ENCODE measurements around the gene TRAF3IP3.

DNA sequence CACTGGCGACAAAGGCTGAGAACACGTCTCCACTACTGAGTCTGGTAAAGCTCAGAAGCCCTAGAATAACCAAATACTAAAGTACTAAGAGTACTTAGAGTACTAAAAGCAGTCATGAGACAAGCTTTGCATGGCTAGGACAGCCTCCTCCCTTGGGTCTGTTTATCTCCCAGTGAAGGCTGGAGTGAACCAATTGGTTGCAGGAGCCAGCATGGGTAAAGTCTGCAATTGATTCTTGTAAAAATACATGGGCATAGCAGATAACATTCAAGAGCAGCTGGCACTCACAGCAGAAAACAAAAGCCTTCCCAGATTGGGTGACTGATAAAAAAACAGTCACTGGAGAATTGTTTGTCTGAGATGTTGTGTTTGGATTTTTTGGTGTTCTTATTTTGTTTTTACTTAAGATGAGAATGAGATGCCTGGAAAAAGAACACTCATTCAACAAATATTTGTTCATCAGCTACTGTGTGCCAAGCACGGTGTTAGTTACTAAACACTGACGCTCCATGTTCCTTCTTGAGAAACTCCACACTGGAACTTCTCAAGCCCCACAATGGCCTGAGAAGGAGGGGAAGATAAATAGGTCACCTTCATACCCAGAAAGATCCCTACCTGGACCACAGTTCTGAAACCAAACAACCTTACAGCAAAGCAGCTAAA is 46.4 kb downstream of the TRAF3IP3 start:
- no peak for TF ChIP-seq EZH2phosphoT487 (IDR thresholded peaks at IDR 0.05; ENCODE audit: low read depth, severe bottlenecking, unreplicated experiment)
- TF ChIP-seq, protein P1, sequence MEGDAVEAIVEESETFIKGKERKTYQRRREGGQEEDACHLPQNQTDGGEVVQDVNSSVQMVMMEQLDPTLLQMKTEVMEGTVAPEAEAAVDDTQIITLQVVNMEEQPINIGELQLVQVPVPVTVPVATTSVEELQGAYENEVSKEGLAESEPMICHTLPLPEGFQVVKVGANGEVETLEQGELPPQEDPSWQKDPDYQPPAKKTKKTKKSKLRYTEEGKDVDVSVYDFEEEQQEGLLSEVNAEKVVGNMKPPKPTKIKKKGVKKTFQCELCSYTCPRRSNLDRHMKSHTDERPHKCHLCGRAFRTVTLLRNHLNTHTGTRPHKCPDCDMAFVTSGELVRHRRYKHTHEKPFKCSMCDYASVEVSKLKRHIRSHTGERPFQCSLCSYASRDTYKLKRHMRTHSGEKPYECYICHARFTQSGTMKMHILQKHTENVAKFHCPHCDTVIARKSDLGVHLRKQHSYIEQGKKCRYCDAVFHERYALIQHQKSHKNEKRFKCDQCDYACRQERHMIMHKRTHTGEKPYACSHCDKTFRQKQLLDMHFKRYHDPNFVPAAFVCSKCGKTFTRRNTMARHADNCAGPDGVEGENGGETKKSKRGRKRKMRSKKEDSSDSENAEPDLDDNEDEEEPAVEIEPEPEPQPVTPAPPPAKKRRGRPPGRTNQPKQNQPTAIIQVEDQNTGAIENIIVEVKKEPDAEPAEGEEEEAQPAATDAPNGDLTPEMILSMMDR (IDR thresholded peaks at IDR 0.05; ENCODE audit: poor library complexity), result no peak

Data from hepatocyte (in vitro differentiated cells).